Ureter (tissue), 1 donor: ENCODE data around the gene CPTP. TPM values are rescaled to one million over a fixed set of nuclear protein-coding genes. Genes with fewer than 3 reads are reported as not detected.
A peak's percentile ranks its signal among the peaks of the same experiment; 100 is the strongest.

Experiments
- DNase-seq: peaks from one replicate; pipeline ENCODE4 v3.0.0-alpha.2; 2020; ENCODE audit warnings: low spot score
- total RNA-seq: library from RNA; stranded (reverse); gene quantifications from one replicate; pipeline ENCODE4 v1.2.4, GENCODE V29; 2023
- donor health status: DM: yes; HTN: yes; CAD: no.

The CPTP gene
- 21.4 TPM for total RNA-seq

DNA sequence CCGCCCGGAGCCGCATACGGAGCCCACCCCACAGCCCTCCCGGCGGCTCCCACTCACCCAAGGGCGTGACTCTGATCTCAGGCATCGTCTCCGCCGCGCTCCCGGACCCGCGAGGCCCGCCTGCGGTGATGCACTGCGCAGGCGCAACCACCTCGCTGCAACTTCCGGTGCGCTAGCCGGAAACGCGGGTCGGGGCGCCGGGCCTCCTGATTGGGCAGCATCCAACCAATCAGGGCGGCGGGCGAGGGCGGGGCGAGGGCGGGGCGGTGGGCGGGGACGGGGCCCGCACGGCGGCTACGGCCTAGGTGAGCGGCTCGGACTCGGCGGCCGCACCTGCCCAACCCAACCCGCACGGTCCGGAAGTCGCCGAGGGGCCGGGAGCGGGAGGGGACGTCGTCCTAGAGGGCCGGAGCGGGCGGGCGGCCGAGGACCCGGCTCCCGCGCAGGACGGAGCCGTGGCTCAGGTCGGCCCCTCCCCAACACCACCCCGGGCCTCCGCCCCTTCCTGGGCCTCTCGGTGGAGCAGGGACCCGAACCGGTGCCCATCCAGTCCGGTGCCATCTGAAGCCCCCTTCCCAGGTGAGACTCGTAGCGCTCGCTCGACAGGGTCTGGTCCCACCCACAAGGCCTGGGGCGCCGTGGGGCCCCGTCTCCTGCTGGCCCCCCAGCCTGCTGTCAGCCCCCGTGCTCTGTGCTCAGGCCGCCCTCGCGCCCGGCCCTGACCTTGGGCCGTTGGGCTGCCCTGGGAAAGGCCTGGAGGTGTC lies at the start of gene CPTP, which contains the start of gene INTS11:
TSS of gene CPTP (plus strand) at position 279 of the 764 bp plus-strand sequence. CDS start 2,109 bp downstream, outside the sequence.
TSS of gene INTS11 (minus strand) at position 137 of the 764 bp plus-strand sequence. CDS start at position 85, 52 bp downstream.
- peak; percentile 96 for DNase-seq

DNA sequence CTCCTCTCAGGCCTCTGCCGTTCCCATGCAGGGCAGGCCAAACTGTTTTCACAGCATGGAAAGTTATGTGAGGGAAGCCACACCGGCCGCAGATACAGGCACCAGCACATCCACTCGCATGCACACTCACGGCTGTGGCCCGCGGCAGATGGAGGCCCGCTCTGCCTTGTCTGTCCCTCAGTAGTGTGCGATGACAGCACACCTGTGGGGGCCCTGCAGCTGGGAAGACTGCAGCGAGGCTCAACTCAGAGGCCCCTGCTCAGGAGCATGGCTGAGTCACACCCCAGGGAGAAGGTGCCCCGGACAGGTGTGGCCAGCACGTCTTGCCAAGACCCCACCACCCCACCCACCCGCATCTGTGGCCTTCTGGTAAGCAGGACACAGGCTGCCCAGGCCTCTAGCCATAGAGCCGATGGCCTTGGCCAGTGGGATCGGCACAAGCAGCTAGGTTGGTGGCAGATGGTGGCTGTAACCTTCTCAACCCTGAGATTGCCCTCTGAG lies 49.6 kb upstream of the CPTP start:
- no peak for DNase-seq

DNA sequence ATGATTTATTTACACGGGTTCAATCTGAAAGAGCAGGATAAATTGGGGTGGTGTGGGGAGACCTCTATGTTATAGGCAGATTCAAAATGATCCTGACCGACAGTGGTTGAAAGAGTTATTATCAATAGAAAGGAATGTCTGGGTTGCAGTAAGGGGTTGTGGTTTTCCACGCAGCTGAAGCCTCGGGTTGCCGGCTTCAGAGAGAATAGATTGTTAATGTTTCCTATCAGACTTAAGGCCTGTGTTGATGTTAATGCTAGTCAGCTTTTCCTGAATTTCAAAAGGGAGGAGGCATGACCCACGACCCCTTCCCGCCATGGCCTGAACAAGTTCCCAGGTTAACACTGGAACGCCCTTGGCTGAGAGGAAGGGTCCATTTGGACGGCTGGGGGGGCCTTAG lies 48.8 kb upstream of the CPTP start:
- DNase-seq = no peak

DNA sequence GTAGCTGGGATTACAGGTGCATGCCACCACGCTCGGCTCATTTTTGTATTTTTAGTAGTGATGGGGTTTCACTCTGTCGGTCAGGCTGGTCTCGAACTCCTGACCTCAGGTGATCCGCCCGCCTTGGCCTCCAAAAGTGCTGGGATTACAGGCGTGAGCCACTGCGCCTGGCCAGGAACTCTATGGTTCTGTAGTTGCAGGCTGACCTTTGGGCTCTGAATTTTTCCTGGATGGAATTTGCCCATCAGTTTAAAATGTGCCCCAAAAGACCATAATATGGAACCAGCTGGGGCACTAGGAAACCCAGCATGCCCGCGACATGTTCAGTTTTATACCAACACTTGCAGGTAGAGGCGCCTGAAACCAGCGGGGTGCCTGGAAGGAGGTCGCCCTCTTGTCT lies 46.0 kb upstream of the CPTP start:
- DNase-seq = no peak

DNA sequence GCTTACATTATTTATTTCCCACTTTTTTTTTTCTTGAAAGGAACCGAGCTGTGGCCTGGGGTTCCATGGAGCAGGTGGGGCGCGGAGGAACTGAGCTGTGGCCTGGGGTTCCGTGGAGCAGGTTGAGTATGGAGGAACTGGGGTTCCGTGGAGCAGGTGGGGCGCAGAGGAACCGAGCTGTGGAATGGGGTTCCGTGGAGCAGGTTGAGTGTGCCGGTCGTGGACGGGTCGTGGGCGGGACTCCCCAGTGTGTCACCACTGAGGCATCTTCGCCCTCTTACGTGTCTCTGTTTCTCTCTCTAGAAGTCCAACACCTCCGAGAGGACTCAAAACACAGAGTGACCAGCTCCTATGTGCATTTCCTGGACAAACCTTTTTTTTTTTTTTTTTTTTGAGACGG lies 45.6 kb upstream of the CPTP start:
- no peak for DNase-seq

DNA sequence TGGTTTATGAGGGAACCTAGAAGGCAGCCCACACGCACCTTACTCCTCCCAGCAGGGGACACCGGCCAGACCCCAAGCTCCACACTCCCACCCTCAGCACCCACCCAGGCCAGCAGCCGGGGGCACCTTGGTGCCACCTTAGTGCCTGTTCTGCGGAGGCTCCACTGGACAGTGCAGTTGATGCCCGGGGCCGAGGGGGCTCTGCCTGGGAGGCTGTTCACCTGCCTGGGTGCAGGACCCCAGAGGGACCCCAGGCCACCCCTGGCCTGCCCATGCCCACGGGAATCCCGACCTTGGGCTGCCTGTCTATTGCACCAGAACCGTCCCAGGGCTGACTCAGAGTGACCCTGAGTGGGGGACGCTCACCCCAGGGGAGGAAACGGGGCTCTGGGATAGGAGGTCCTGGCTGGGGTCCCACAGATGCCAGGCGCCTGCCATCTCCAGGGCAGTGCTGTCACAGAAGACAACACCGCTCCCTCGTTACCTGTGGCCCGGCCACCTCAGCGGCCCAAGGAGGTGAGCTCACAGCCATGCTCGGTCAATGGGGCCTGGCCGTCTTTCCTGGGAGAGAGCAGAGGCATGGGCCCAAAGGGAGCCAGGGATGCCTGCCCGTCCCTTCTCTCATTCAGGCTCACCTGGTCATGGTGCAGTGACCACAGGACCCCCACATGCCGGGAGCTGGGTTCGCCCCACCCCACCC lies 43.7 kb upstream of the CPTP start:
- no peak for DNase-seq

DNA sequence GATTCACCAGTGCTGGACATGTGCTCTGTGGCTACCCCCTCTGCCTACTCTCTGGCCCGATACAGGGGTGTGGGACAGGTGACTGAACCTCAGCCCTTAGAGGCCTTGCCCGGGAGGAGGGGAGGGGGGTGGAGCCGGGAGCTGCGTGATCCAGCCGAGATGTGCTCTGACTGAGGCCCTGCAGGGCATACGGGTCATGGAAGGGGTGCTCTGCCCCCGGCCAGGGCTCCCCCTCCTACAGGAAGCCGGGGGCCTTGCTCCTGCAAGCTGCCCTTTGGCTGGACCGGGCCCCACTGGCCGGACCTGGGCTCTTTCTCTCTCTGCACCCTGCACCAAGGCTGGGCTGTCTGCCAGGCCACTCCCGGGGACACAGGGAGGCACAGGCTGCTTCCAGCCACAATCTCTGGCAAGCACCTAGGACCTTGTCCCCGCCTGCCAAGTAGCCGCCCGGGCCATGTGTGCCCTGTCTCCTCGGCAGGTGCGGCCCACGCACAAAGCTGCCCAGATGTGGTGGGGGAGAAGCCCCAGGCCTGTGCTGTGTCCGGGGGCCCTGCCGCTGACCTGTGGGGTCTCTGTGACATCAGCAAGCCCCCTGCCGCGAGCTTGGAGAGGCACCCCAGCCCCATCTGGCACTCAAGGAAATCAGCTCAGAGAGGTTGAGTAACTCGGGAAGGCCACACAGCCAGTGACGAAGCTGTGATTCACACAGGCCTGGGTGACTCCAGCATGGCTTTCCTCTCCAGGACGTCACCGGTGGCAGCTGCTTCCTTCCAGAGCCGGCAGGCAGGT lies 42.9 kb upstream of the CPTP start:
- no peak for DNase-seq

DNA sequence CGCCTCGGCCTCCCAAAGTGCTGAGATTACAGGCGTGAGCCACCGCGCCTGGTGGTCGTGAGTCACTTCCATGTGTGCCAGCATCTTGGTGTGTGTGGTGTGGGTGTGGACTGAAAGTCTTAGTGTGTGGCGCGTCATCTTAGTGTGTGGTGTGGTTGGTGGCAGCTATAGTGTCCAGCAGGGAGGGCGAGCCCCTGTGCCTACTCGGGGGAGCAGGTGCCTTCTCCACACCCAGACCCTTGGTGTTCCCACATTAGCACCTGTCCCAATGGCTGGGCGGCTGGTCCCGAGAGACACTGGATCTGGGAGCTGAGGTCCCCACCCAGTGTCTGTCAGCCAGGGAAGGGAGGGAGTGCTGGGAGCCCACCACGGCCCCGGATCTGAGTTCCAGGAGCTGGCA lies 41.6 kb upstream of the CPTP start:
- no peak for DNase-seq

DNA sequence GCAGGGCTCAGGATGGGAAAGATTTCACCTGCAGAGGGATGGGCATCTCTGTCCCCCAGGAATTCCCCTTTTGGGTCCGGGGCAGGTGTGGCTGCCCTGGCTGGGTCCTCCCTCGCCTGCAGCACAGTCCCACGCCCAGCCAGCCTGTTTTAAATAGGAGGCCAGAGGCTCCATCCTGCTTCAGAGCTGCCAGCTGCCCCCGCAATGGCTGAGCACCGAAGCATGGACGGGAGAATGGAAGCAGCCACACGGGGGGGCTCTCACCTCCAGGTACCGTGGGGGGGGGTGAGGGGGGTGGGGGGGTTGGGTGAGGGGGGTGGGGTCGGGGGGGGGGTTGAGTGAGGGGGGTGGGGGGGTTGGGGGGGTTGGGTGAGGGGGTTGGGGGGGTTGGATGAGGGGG lies 40.8 kb upstream of the CPTP start:
- DNase-seq = no peak

DNA sequence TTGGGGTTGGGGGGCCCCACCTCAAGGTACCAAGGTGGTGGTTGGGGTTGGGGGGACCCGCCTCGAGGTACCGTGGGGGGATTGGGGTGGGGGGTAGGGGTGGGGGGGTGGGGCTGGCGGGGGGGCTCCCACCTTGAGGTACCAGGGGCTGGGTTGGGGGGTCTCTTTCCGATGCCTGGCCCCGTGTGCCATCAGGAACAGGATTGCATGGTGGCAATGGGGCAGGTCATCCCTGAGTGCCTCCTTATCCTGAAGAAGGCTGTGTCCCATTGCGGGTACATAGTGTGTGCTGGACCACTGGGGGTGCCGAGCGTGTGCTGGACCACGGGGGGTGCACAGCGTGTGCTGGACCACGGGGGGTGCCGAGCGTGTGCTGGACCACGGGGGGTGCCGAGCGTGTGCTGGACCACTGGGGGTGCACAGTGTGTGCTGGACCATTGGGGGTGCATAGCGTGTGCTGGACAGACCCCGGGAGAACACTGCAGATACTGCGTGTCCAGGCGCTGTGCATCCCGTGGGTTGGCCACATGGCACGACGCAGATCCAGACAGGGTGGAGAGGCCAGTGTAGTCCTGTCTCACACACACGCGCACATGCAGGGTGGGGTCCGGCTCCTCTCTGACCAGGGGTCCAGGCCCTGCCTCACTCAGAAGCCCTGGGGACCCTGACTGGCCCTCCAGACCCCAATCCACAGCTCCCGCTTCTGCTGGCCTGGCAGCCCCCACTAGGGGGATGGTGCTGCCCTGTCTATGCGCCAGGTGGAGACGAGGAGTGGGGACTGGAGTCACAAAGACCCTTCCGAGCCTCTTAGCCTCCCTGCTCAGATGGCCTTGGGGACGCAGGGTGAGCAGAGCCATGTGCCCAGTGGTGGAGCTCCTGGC lies 40.1 kb upstream of the CPTP start:
- no peak for DNase-seq

DNA sequence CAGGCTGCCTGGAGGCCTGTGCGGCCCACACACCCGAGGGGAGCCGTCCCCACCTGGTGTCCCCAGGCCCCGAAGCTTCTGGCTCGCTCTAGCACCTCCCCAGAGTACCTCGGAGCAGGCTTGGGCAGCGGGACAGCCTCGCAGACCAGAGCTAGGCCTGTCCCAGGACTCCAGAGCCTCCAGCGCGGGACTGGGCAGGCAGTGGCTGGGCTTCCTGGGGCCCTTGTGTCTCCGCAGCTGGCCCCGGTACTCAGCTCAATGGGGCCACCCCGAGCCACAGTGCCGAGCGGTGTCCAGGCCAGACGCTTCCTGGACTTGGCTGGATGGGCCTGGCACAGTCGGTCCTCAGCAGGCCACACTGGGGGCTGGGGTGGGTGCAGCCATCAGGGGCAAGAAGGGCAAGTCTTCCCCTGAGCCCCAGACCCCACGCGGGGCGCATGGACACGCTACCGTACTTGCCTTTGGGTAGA lies 39.5 kb upstream of the CPTP start:
- no peak for DNase-seq

DNA sequence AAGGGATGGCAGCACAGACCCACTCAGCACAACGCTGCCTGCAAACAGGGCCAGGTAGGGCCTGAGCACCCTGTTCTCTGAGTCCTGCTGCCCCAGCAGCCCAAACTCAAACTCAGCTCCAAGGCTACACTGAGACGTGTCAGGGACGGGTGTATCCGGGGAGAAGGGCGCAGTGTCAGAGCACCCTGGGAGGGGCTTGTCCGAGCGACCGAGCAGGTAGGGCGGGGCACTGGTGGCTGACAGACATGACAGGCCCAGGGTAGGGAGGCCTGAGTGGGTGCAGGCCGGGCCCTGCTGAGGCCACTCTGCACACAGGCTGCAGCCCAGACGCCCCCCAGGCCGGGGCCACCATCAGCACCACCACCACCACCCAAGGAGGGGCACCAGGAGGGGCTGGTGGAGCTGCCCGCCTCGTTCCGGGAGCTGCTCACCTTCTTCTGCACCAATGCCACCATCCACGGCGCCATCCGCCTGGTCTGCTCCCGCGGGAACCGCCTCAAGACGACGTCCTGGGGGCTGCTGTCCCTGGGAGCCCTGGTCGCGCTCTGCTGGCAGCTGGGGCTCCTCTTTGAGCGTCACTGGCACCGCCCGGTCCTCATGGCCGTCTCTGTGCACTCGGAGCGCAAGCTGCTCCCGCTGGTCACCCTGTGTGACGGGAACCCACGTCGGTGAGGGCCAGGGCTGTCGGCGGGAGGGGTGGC lies 38.8 kb upstream of the CPTP start:
- DNase-seq = no peak

DNA sequence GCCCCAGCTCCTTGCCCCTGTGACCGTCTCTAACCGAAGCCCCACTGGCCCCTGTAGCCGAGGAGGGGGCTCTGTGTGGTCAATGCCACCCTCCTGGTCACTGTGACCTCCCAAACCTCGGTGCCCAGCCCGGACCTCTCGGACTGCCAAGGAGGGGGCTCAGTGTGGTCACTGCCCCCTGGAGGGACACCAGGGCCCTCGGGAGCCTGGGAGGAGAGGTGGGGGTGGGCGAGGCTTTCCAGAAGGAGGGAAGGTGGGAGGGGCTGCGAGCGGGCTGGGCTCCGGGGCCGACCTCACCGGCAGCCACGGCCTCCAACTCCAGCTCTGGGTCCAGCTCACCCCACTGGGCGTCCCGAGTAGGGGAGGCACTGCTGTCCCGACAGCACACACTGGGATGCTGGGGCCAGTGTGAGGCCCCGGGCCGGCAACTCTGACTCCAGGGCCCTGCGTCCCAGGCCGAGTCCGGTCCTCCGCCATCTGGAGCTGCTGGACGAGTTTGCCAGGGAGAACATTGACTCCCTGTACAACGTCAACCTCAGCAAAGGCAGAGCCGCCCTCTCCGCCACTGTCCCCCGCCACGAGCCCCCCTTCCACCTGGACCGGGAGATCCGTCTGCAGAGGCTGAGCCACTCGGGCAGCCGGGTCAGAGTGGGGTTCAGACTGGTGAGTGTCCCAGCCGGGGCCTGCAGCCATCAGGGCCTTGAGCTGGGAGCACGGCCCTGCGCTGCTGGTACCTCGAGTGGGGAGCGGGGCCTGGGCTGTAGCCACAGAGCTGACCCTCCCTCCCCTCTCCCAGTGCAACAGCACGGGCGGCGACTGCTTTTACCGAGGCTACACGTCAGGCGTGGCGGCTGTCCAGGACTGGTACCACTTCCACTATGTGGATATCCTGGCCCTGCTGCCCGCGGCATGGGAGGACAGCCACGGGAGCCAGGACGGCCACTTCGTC lies 38.0 kb upstream of the CPTP start:
- DNase-seq = no peak

DNA sequence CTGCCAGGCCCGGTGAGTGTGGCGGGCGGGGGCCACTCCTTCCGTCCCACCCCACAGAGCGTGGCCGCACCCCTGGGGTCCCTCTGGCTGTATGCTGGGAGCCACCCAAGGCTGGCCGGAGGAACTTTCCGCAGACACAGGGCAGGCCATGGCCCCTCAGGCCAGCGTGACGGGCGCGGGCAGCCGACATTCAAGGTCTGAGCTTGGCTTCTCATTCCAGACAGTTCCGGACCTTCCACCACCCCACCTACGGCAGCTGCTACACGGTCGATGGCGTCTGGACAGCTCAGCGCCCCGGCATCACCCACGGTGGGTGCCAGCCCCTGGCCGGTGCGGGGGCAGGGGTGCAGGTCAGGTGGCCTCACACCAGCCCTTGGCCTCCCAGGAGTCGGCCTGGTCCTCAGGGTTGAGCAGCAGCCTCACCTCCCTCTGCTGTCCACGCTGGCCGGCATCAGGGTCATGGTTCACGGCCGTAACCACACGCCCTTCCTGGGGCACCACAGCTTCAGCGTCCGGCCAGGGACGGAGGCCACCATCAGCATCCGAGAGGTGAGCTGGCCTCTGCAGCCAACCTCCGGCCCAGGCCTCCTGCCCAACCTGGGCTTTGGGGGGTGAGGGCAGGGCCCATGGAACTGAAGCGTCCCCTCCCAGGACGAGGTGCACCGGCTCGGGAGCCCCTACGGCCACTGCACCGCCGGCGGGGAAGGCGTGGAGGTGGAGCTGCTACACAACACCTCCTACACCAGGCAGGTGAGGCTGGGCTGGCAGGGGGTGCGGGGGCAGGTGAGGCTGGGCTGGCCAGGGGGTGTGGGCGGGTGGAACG lies 37.1 kb upstream of the CPTP start:
- DNase-seq = no peak

DNA sequence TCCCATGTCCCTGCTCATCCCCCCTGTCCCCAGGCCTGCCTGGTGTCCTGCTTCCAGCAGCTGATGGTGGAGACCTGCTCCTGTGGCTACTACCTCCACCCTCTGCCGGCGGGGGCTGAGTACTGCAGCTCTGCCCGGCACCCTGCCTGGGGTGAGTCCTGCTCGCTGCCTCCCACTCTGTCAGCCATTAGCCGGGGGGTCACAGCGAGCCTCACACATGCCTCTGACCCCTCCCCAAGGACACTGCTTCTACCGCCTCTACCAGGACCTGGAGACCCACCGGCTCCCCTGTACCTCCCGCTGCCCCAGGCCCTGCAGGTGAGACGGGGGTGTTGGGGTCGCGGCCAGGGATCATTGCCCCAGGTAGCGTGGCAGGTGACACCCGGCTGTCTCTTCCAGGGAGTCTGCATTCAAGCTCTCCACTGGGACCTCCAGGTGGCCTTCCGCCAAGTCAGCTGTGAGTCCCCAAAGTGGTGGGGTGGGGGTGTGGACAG lies 34.3 kb upstream of the CPTP start:
- DNase-seq = no peak

DNA sequence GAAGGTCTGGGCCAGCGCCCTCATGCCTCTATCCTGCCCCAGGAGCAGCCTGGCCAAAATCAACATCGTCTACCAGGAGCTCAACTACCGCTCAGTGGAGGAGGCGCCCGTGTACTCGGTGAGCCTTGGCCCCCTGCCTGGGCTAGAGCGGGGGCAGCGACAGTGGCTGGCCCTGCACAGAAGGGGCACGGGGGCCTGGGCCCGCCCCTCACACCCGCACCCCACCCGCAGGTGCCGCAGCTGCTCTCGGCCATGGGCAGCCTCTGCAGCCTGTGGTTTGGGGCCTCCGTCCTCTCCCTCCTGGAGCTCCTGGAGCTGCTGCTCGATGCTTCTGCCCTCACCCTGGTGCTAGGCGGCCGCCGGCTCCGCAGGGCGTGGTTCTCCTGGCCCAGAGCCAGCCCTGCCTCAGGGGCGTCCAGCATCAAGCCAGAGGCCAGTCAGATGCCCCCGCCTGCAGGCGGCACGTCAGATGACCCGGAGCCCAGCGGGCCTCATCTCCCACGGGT lies 33.5 kb upstream of the CPTP start:
- no peak for DNase-seq

DNA sequence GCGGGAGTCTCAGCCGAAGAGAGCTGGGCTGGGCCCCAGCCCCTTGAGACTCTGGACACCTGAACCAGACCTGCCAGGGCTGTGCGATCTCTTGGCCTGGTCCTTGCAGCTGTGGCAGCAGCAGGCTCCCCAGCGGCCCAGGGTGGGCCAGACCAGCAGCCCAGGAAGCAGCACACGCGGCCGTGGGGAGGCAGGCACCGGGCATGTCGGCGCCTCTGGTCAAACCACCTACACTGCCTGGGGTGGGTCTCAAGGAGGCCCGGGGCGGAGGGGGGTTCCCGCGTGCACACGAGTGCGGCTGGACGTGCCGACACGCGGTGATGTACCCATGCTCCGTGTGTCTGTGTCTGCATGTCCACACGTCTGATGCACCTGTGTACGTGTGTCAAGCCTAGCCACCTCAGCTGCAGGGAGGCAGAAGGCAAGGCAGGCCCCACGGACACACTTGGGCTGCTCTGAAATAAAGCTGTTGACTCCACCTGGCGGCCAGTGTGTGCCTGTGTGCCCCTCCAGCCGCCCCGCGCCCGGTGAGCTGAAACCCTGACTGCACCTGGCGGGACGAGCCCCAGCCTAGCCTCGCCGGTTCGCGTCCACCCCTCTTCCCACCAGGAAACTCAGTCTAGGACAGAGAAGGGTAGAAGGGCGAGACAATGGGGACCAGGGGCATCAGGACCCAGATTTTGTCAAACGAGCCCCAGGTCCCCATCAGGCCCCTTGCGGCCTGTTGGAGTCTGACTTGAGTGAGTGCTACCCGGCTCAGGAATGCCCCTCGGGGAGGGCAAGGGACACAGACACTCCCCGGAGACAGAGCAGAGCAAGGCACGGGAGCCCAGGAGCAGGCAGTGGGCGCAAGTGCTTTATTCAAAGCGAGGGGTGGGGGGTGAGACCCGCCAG lies 32.8 kb upstream of the CPTP start:
- peak; percentile 87 for DNase-seq
